ENCODE measurements around the gene CEP57L1. TPM values are rescaled to one million over a fixed set of nuclear protein-coding genes. Genes with fewer than 3 reads are reported as not detected.

The CEP57L1 gene
- total RNA-seq, 4 donors from 2014 or later: 8.6 to 25.6 (median 23.5) TPM

DNA sequence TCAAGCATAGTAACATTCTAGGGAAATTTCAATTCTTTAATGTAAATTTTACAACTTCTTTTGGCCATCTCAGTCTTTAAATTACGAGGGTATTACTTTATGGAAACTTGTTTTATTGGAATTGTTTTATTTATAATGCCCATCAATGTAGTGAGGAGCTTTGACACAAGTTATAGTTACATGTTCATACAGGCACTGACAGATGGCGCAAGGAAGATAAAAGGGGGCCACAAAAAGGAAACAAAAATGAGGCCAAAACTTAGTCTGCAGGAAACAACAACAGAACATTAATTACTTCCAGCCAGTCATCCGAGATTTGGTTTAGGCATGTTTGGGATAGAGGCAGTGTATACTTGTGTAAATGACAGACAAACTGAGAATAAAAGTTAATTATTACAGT is 18.9 kb upstream of the CEP57L1 start:
- peaks cover 0 to 22% (median 0%) of the 10 kb centered on the region in 4 donors for H3K4me1 ChIP-seq
- TF ChIP-seq CTCF (IDR thresholded peaks at IDR 0.05) (no peak), POLR2A (IDR thresholded peaks at IDR 0.05) (no peak)

DNA sequence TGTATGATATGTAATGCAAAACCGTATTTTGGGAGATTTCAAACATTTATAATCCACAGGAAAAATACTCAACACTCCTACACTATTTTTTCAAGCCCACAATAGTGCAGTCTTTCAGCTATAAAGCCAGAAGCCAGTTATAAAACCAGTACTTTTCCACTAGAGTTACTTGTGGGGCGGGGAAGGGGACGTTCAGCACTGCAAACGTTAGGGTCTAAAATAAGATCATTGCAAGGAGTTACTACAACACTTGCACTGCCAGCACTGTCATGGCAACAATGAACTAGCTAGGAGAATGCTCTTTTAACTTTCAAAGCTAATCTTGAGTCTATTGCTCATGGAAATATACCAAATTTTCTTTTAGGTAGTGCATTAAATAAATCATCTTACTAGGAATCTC is 15.3 kb upstream of the CEP57L1 start:
- no peak overlapping the region for H3K4me3 ChIP-seq
- H3K9me3 ChIP-seq: no peaks in the 10 kb centered on the region
- H3K36me3 ChIP-seq: no peaks in the 10 kb centered on the region
- peak overlapping the region in 1 of 4 donors; percentile 63 for H3K27ac ChIP-seq
- TF ChIP-seq CTCF (IDR thresholded peaks at IDR 0.05): no peak
- no peak for TF ChIP-seq POLR2A (IDR thresholded peaks at IDR 0.05)
- no peaks in the 10 kb centered on the region for H3K4me1 ChIP-seq
- H3K27me3 ChIP-seq: no peaks in the 10 kb centered on the region
- DNase-seq: no peak

More for the DNA sequence above, 18.9 kb upstream of the CEP57L1 start:
- DNase-seq: no peak
- no peaks in the 10 kb centered on the region for H3K9me3 ChIP-seq
- no peak overlapping the region for H3K4me3 ChIP-seq
- H3K36me3 ChIP-seq: no peaks in the 10 kb centered on the region
- no peak overlapping the region for H3K27ac ChIP-seq
- H3K27me3 ChIP-seq: no peaks in the 10 kb centered on the region

GRCh38 chr6:109081026-109081425 is 14.3 kb upstream of the CEP57L1 start:
- H3K4me1 ChIP-seq: no peaks in the 10 kb centered on the region

DNA sequence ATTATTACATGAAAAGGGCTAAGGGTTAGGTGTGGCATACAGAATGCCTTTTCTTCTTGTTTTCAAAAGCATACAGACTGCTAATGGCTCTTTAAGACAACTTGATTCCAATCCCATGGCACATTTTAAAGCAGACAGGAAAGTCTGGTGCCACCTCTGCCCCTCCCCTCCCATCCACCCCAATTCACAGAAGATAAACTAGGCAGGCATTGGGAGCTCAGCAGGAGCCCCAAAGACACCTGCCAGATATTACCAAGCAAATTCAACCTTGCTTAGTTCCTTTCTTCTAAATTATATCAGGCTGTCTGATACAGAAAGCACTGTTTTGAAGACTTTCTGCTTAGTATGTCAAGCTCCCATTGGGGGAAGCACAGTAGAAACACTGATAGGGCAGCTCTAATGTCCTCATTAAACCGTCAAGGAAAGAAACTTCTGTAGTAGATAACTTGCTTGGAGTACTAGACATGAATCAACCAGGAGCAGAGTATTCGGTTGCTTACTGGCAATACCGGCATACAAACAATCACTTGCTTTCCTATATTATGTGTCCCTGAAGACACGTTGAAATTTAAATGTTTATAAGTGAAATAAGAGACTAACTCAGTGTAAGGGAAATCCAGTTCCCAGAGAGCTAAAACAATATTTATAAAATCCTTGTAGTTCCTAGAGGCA is 13.7 kb upstream of the CEP57L1 start:
- peak overlapping the region in 1 of 4 donors; percentile 5 for H3K27ac ChIP-seq
- no peak for TF ChIP-seq CTCF (IDR thresholded peaks at IDR 0.05)
- no peak for TF ChIP-seq POLR2A (IDR thresholded peaks at IDR 0.05)
- H3K4me3 ChIP-seq: no peak overlapping the region
- H3K27me3 ChIP-seq: no peaks in the 10 kb centered on the region
- H3K9me3 ChIP-seq: no peaks in the 10 kb centered on the region
- H3K4me1 ChIP-seq: no peaks in the 10 kb centered on the region
- DNase-seq: no peak
- H3K36me3 ChIP-seq: no peaks in the 10 kb centered on the region

More at GRCh38 chr6:109081026-109081425, 14.3 kb upstream of the CEP57L1 start:
- no peaks in the 10 kb centered on the region for H3K36me3 ChIP-seq
- DNase-seq: no peak
- H3K27me3 ChIP-seq: no peaks in the 10 kb centered on the region
- no peak for TF ChIP-seq POLR2A (IDR thresholded peaks at IDR 0.05)
- no peak for TF ChIP-seq CTCF (IDR thresholded peaks at IDR 0.05)
- H3K27ac ChIP-seq: no peak overlapping the region
- H3K9me3 ChIP-seq: no peaks in the 10 kb centered on the region
- H3K4me3 ChIP-seq: no peak overlapping the region

GRCh38 chr6:109082188-109082577 is 13.1 kb upstream of the CEP57L1 start:
- Histone ChIP-seq H3K9me3 (no peaks in the 10 kb centered on the region), H3K27me3 (no peaks in the 10 kb centered on the region), H3K4me3 (no peak overlapping the region), H3K27ac (no peak overlapping the region), H3K36me3 (no peaks in the 10 kb centered on the region), H3K4me1 (no peaks in the 10 kb centered on the region)
- TF ChIP-seq POLR2A (IDR thresholded peaks at IDR 0.05) (no peak), CTCF (IDR thresholded peaks at IDR 0.05) (no peak)
- DNase-seq: no peak

Measured in Peyer's patch (tissue), 4 donors.